ENCODE data around the gene GPR27.

- TF ChIP-seq GATA2 (IDR thresholded peaks at IDR 0.05; ENCODE audit: low read depth, low read length) (no peak), GATA3 (IDR thresholded peaks at IDR 0.05; ENCODE audit: low read depth, low read length) (no peak)
Observed at GRCh38 chr3:71721651-71722157, 32.0 kb upstream of the GPR27 start.

All from SH-SY5Y (cell line).